SJSA1 (cell line): Measurements from ENCODE around the gene KCNV2. TPM values are rescaled to one million over a fixed set of nuclear protein-coding genes. Genes with fewer than 3 reads are reported as not detected.

ENCODE experiments used
- DNase-seq, 2 experiments: peaks; one replicate each; pipeline ENCODE4 v3.0.0-alpha.2; 2015 to 2020; ENCODE audit warnings: low spot score in 2 of 2, low read depth in 1 of 2
- H3K27ac ChIP-seq: fragments of 250-450 bp; sonication (Bioruptor Pico); 2 replicates; pipeline ENCODE4 v1.5.1; 2020; ENCODE audit warnings: mild to moderate bottlenecking, moderate library complexity
- H3K27me3 ChIP-seq: fragments of 250-450 bp; sonication (Bioruptor Pico); replicated peaks from 2 replicates; pipeline ENCODE4 v1.5.1; 2020; ENCODE audit warnings: mild to moderate bottlenecking, moderate library complexity
- H3K36me3 ChIP-seq: fragments of 250-450 bp; sonication (Bioruptor Pico); 2 replicates; pipeline ENCODE4 v1.5.1; 2020; ENCODE audit warnings: mild to moderate bottlenecking
- H3K4me1 ChIP-seq: fragments of 250-450 bp; sonication (Bioruptor Pico); replicated peaks from 2 replicates; pipeline ENCODE4 v1.6.1; 2021; ENCODE audit warnings: mild to moderate bottlenecking
- H3K4me3 ChIP-seq: fragments of 250-450 bp; sonication (Bioruptor Pico); 2 replicates; pipeline ENCODE4 v1.5.1; 2020; ENCODE audit warnings: mild to moderate bottlenecking
- H3K9me3 ChIP-seq: fragments of 250-450 bp; sonication (Bioruptor Pico); replicated peaks from 2 replicates; pipeline ENCODE4 v1.5.1; 2020; ENCODE audit warnings: mild to moderate bottlenecking
- total RNA-seq: library from RNA; depleted of rRNA; stranded (reverse); fragments of >200 nt; shearing (Covaris generic); gene quantifications from 2 replicates; pipeline ENCODE4 v1.2.3, GENCODE V29; 2014

Gene KCNV2
- total RNA-seq, 1 experiment from 2014 or later: not detected

GRCh38 chr9:2755285-2755684 is 38.0 kb downstream of the KCNV2 start:
- Histone ChIP-seq H3K4me1 (no peaks in the 10 kb centered on the region), H3K36me3 (no peaks in the 10 kb centered on the region), H3K27ac (no peak overlapping the region), H3K4me3 (no peak overlapping the region), H3K9me3 (no peaks in the 10 kb centered on the region), H3K27me3 (no peaks in the 10 kb centered on the region)
- DNase-seq: no peak

GRCh38 chr9:2758162-2758897 is 41.0 kb downstream of the KCNV2 start:
- no peak for DNase-seq
- H3K36me3 ChIP-seq: no peaks in the 10 kb centered on the region
- H3K4me1 ChIP-seq: no peaks in the 10 kb centered on the region
- no peak overlapping the region for H3K27ac ChIP-seq
- H3K27me3 ChIP-seq: no peaks in the 10 kb centered on the region
- H3K4me3 ChIP-seq: no peak overlapping the region
- no peaks in the 10 kb centered on the region for H3K9me3 ChIP-seq

GRCh38 chr9:2758898-2759510 is 41.7 kb downstream of the KCNV2 start:
- no peaks in the 10 kb centered on the region for H3K4me1 ChIP-seq
- no peak for DNase-seq
- no peaks in the 10 kb centered on the region for H3K36me3 ChIP-seq
- H3K27ac ChIP-seq: no peak overlapping the region
- no peaks in the 10 kb centered on the region for H3K27me3 ChIP-seq
- H3K9me3 ChIP-seq: no peaks in the 10 kb centered on the region
- no peak overlapping the region for H3K4me3 ChIP-seq

- DNase-seq: no peak
- Histone ChIP-seq H3K4me3 (no peak overlapping the region), H3K9me3 (no peaks in the 10 kb centered on the region), H3K36me3 (no peaks in the 10 kb centered on the region), H3K27ac (no peak overlapping the region), H3K4me1 (no peaks in the 10 kb centered on the region), H3K27me3 (no peaks in the 10 kb centered on the region)
Observed at GRCh38 chr9:2761424-2761823, 44.1 kb downstream of the KCNV2 start.

- no peak overlapping the region for H3K27ac ChIP-seq
- H3K4me1 ChIP-seq: no peaks in the 10 kb centered on the region
- no peaks in the 10 kb centered on the region for H3K9me3 ChIP-seq
- no peaks in the 10 kb centered on the region for H3K27me3 ChIP-seq
- H3K4me3 ChIP-seq: no peak overlapping the region
- DNase-seq: no peak
- no peaks in the 10 kb centered on the region for H3K36me3 ChIP-seq
Observed at GRCh38 chr9:2764353-2764752, 47.0 kb downstream of the KCNV2 start.

DNA sequence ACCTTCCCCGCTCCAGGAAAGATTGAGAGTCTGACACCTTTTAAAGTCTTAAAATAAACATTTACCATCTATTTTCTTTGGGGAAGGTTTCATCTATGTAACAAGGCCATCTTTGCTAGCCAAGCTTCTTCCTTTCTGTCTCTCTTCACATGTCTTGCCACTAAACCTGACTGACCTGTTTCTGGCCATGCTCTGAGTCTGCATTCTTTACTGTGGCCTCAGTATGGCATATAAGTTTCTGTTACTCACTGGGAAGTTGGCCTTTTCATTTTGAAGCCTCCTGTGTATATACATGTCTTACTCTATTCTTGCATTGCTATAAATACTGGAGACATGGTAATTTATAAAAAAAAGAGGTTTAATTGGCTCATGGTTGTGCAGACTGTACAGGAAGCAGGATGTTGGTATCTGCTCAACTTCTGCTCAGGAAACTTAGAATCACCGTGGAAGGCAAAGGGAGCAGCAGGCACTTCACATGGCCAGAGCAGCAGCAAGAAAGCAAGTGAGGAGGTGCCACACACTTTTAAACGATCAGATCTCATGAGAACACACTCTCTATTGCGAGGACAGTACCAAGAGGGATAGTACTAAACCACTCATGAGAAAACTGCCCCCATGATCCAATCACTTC is 48.1 kb downstream of the KCNV2 start:
- DNase-seq: no peak
- Histone ChIP-seq H3K27me3 (no peaks in the 10 kb centered on the region), H3K27ac (no peak overlapping the region), H3K36me3 (no peaks in the 10 kb centered on the region), H3K9me3 (no peaks in the 10 kb centered on the region), H3K4me1 (no peaks in the 10 kb centered on the region), H3K4me3 (no peak overlapping the region)

DNA sequence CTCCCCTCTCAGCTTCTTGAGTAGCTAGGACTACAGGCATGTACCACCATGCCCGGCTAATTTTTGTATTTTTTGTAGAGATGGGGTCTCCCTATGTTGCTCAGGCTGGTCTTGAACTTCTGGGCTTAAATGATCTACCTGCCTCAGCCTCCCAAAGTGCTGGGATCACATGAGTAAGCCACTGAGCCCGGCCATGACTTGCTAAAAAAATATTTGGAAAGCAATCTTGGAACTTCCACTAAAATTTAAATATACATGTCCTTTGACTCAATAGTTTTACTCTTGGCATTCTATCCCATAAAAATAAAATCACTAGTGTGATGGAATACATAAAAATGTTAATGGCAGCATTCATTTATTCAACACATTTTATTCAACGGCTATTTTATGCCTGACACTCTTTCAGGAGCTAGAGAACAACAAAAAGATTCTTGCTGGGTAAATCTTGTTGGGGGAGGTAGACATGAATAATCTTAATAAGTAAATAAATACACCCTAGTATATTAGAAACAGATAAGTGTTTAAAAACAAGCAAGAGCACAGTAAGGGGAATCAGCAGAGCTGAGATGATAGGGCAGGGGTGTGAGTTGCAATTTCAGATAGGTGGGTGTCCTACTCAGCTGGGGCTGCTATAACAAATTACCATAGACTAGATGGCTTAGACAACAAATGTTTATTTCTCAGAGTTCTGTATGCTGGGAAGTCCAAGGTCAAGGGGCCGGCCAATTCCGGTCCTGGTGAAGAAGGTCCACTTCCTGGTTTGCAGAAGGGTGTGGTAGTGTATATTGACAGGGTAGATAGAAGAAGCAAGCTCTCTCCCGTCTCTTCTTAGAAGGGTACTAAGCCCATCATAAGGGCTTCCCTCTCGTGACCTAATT is 50.7 kb downstream of the KCNV2 start:
- H3K27ac ChIP-seq: no peak overlapping the region
- DNase-seq: no peak

GRCh38 chr9:2771087-2771486 is 53.8 kb downstream of the KCNV2 start:
- Histone ChIP-seq H3K27me3 (no peaks in the 10 kb centered on the region), H3K27ac (no peak overlapping the region), H3K4me3 (no peak overlapping the region), H3K36me3 (peaks cover 11% of the 10 kb centered on the region), H3K9me3 (no peaks in the 10 kb centered on the region), H3K4me1 (no peaks in the 10 kb centered on the region)
- no peak for DNase-seq

More for the DNA sequence above, 50.7 kb downstream of the KCNV2 start:
- Histone ChIP-seq H3K9me3 (no peaks in the 10 kb centered on the region), H3K4me1 (no peaks in the 10 kb centered on the region), H3K27me3 (no peaks in the 10 kb centered on the region), H3K36me3 (0 out of 2 replicates have a peak, but pooled peaks cover 2% of the 10 kb centered on the region), H3K4me3 (no peak overlapping the region)

GRCh38 chr9:2771661-2772060 is 54.4 kb downstream of the KCNV2 start:
- DNase-seq: no peak
- no peaks in the 10 kb centered on the region for H3K9me3 ChIP-seq
- H3K36me3 ChIP-seq: peaks cover 13% of the 10 kb centered on the region
- H3K4me3 ChIP-seq: no peak overlapping the region
- H3K27ac ChIP-seq: no peak overlapping the region
- no peaks in the 10 kb centered on the region for H3K27me3 ChIP-seq
- H3K4me1 ChIP-seq: no peaks in the 10 kb centered on the region

- Histone ChIP-seq H3K27ac (no peak overlapping the region), H3K4me3 (no peak overlapping the region), H3K27me3 (no peaks in the 10 kb centered on the region), H3K9me3 (no peaks in the 10 kb centered on the region), H3K4me1 (no peaks in the 10 kb centered on the region), H3K36me3 (peaks cover 23% of the 10 kb centered on the region)
- DNase-seq: no peak
Observed at GRCh38 chr9:2777454-2777853, 60.1 kb downstream of the KCNV2 start.

GRCh38 chr9:2778816-2779215 is 61.5 kb downstream of the KCNV2 start:
- H3K36me3 ChIP-seq: peaks cover 21% of the 10 kb centered on the region
- H3K9me3 ChIP-seq: no peaks in the 10 kb centered on the region
- H3K27ac ChIP-seq: no peak overlapping the region
- no peaks in the 10 kb centered on the region for H3K4me1 ChIP-seq
- no peak overlapping the region for H3K4me3 ChIP-seq
- no peaks in the 10 kb centered on the region for H3K27me3 ChIP-seq
- no peak for DNase-seq
